ENCODE measurements around the gene PTPRQ. TPM values are rescaled to one million over a fixed set of nuclear protein-coding genes. Genes with fewer than 3 reads are reported as not detected.

The PTPRQ gene
- polyA plus RNA-seq, 1 donor (not counting 4 experiments of a cell fraction or from before 2014, with no cell fraction given), result 0.01 TPM

DNA sequence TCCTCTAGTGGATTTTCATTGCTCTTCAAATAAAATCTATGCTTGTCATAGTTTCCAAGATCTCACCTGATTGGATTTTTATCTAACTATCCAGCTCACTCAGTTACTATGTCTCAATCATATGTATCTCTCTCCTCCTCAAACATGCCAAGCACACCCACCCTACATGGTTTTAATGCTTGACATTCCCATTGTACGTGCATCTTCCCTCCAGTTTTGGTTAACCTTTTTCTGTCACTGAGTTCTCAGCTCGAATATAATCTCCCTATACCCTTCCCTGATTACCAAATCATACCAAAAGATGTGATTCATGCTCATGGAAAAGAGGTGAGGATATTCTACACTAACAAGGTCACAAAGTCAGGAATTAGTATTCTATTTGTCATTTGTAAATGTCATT is 12.0 kb upstream of the PTPRQ start:
- Histone ChIP-seq H3K4me3 (ENCODE audit: control insufficient read depth in 2 of 3, extremely low read depth in 1 of 3, insufficient read depth in 2 of 3, low read depth in 1 of 3, low read length in 3 of 3) (no peak overlapping the region), H3K36me3 (ENCODE audit: control insufficient read depth in 2 of 2, extremely low read depth in 1 of 2, insufficient read depth in 2 of 2, low read length in 2 of 2) (no peaks in the 10 kb centered on the region), H3K27ac (ENCODE audit: control insufficient read depth, insufficient read depth, low read length) (no peak overlapping the region), H3K9me3 (ENCODE audit: control insufficient read depth, low read depth, low read length) (no peaks in the 10 kb centered on the region), H3K9me1 (ENCODE audit: control insufficient read depth, extremely low read depth, insufficient read depth, low read length) (no peaks in the 10 kb centered on the region), H3K9ac (ENCODE audit: control insufficient read depth, extremely low read depth, insufficient read depth, low read length) (no peak overlapping the region), H3K79me2 (ENCODE audit: control insufficient read depth, insufficient read depth, low read length) (no peaks in the 10 kb centered on the region), H3K4me2 (ENCODE audit: control insufficient read depth, extremely low read depth, insufficient read depth, low read depth, low read length) (no peak overlapping the region), H4K20me1 (ENCODE audit: control insufficient read depth, extremely low read depth, insufficient read depth, low read length) (no peaks in the 10 kb centered on the region), H2AFZ (ENCODE audit: control insufficient read depth, low read length) (no peak overlapping the region), H3K4me1 (ENCODE audit: control insufficient read depth, extremely low read depth, insufficient read depth, low read length) (no peaks in the 10 kb centered on the region), H3K27me3 (ENCODE audit: control insufficient read depth, extremely low read depth, insufficient read depth, low read length) (no peaks in the 10 kb centered on the region)
- TF ChIP-seq EZH2 (IDR thresholded peaks at IDR 0.05; ENCODE audit: low read length), result no peak
- TF ChIP-seq, protein P1, sequence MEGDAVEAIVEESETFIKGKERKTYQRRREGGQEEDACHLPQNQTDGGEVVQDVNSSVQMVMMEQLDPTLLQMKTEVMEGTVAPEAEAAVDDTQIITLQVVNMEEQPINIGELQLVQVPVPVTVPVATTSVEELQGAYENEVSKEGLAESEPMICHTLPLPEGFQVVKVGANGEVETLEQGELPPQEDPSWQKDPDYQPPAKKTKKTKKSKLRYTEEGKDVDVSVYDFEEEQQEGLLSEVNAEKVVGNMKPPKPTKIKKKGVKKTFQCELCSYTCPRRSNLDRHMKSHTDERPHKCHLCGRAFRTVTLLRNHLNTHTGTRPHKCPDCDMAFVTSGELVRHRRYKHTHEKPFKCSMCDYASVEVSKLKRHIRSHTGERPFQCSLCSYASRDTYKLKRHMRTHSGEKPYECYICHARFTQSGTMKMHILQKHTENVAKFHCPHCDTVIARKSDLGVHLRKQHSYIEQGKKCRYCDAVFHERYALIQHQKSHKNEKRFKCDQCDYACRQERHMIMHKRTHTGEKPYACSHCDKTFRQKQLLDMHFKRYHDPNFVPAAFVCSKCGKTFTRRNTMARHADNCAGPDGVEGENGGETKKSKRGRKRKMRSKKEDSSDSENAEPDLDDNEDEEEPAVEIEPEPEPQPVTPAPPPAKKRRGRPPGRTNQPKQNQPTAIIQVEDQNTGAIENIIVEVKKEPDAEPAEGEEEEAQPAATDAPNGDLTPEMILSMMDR (optimal IDR thresholded peaks at IDR 0.05 in 1 of 3, IDR thresholded peaks at IDR 0.05 in 1 of 3, conservative IDR thresholded peaks at IDR 0.05 in 1 of 3; ENCODE audit: extremely low read depth in 1 of 3, insufficient read depth in 2 of 3, low read length in 3 of 3), result no peak
- FAIRE-seq (no peak), DNase-seq (ENCODE audit: low read depth, low spot score) (no peak)
- dilution Hi-C loops (cut with MboI; ENCODE audit: extremely low pct_ligation_motif_present, low sequenced_read_pairs), result no loop called here

- peak; percentile 80 for FAIRE-seq
- Histone ChIP-seq H3K9ac (ENCODE audit: control insufficient read depth, extremely low read depth, insufficient read depth, low read length) (no peak overlapping the region), H3K27me3 (ENCODE audit: control insufficient read depth, extremely low read depth, insufficient read depth, low read length) (no peaks in the 10 kb centered on the region), H3K4me2 (ENCODE audit: control insufficient read depth, extremely low read depth, insufficient read depth, low read depth, low read length) (peak overlapping the region; percentile 29), H2AFZ (ENCODE audit: control insufficient read depth, low read length) (peak overlapping the region; percentile 67), H3K4me1 (ENCODE audit: control insufficient read depth, extremely low read depth, insufficient read depth, low read length) (peaks cover 9% of the 10 kb centered on the region), H3K79me2 (ENCODE audit: control insufficient read depth, insufficient read depth, low read length) (no peaks in the 10 kb centered on the region), H3K9me1 (ENCODE audit: control insufficient read depth, extremely low read depth, insufficient read depth, low read length) (no peaks in the 10 kb centered on the region), H3K9me3 (ENCODE audit: control insufficient read depth, low read depth, low read length) (no peaks in the 10 kb centered on the region), H3K27ac (ENCODE audit: control insufficient read depth, insufficient read depth, low read length) (no peak overlapping the region), H3K36me3 (ENCODE audit: control insufficient read depth in 2 of 2, extremely low read depth in 1 of 2, insufficient read depth in 2 of 2, low read length in 2 of 2) (no peaks in the 10 kb centered on the region), H4K20me1 (ENCODE audit: control insufficient read depth, extremely low read depth, insufficient read depth, low read length) (no peaks in the 10 kb centered on the region), H3K4me3 (ENCODE audit: control insufficient read depth in 2 of 3, extremely low read depth in 1 of 3, insufficient read depth in 2 of 3, low read depth in 1 of 3, low read length in 3 of 3) (no peak overlapping the region)
- no peak for DNase-seq (ENCODE audit: low read depth, low spot score)
- dilution Hi-C loops (cut with MboI; ENCODE audit: extremely low pct_ligation_motif_present, low sequenced_read_pairs), result no loop called here
- TF ChIP-seq EZH2 (IDR thresholded peaks at IDR 0.05; ENCODE audit: low read length), result no peak
- TF ChIP-seq, protein P1 (optimal IDR thresholded peaks at IDR 0.05 in 1 of 3, IDR thresholded peaks at IDR 0.05 in 1 of 3, conservative IDR thresholded peaks at IDR 0.05 in 1 of 3; ENCODE audit: extremely low read depth in 1 of 3, insufficient read depth in 2 of 3, low read length in 3 of 3), result no peak
These were observed 2.1 kb upstream of the PTPRQ start for GRCh38 chr12:80441921-80442320.

Data from keratinocyte (primary cell).